ENCODE measurements around the gene TENM3.

DNA sequence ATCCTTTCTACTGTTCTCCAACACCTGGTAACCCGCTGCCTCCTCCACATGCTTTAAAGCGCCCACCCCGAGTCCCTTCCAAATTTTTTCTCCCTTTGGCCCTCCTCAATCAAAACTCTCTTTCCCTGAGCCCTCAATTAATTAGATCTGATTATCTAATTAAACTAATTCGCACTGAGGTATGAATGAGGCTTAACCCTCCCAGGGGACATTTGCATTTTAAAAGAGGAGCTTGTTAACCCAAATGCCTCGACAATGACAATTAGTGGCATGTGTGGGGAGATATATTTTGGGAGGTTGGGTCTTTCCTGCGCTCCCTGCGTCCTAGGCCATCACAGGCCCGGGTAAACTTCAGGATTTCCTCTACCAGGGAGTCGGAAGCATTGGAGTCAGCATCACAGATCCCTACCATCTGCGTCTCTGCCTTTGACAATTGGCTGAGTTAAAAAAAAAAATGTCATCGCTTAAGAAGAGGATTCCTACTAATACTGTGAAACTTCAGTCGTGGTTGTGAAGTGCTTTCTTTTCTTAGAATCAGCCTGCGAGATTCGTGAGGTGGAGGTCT lies 50.6 kb downstream of the TENM3 start:
- TF ChIP-seq CTCF (IDR thresholded peaks at IDR 0.05; ENCODE audit: low read depth, low read length, poor library complexity, severe bottlenecking) (no peak), EZH2phosphoT487 (IDR thresholded peaks at IDR 0.05; ENCODE audit: borderline replicate concordance, low read length) (no peak)
